Uterus (tissue), 4 donors: ENCODE data around the gene COL6A3. TPM values are rescaled to one million over a fixed set of nuclear protein-coding genes. Genes with fewer than 3 reads are reported as not detected.
"Not testable (repeated sequence)": the region's sequence is repeated elsewhere in the genome, so short reads cannot be mapped to it uniquely, and the experiment has no call there.

ENCODE experiments used
- DNase-seq, 2 donors: peaks; one replicate each; pipeline ENCODE4 v3.0.0-alpha.2; 2019 to 2020
- H3K27ac ChIP-seq, 2 donors: fragments of 200-600 bp; sonication (generic); 1 replicate in 1 of 2; 2 replicates in 1 of 2; pipeline ENCODE4 v1.5.1; 2016 to 2018
- H3K27me3 ChIP-seq, 2 donors: fragments of 200-600 bp; sonication (generic); one replicate each; pipeline ENCODE4 v1.5.1; 2018 to 2019; ENCODE audit warnings: control low read depth in 1 of 2
- H3K36me3 ChIP-seq, 2 donors: fragments of 200-600 bp; sonication (generic); one replicate each; pipeline ENCODE4 v1.5.1; 2019; ENCODE audit warnings: control low read depth in 1 of 2
- H3K4me1 ChIP-seq, 2 donors: fragments of 200-600 bp; sonication (generic); one replicate each; pipeline ENCODE4 v1.5.1; 2018 to 2019; ENCODE audit warnings: control low read depth in 1 of 2
- H3K4me3 ChIP-seq, 2 donors: fragments of 200-600 bp; sonication (generic); 1 replicate in 1 of 2; 2 replicates in 1 of 2; pipeline ENCODE4 v1.5.1; 2018 to 2019; ENCODE audit warnings: mild to moderate bottlenecking in 1 of 2
- H3K9me3 ChIP-seq, 2 donors: fragments of 200-600 bp; sonication (generic); one replicate each; pipeline ENCODE4 v1.5.1; 2019; ENCODE audit warnings: control low read depth in 1 of 2
- POLR2A ChIP-seq, 2 donors: fragments of 450-650 bp; IDR thresholded peaks; one replicate each; pipeline ENCODE4 v1.6.1; 2016; ENCODE audit warnings: antibody characterized with exemption in 2 of 2, mild to moderate bottlenecking in 1 of 2, moderate library complexity in 1 of 2
- intact Hi-C: fragments of 100-400 bp; cut with DNase I; formaldehyde crosslinking; loops from one replicate; pipeline ENCODE4 v1.15.1; 2023; ENCODE audit warnings: low total_unique reads
- total RNA-seq, 4 donors: library from RNA; depleted of rRNA in 3 of 4; stranded (reverse); fragments of >200 nt in 3 of 4; gene quantifications; one replicate each; pipeline versions ENCODE4 v1.1.0 to v1.2.4, GENCODE V29; 2014 to 2023
- TF ChIP-seq, protein P1 (sequence below), 4 experiments: fragments of 200-600 bp in 2 of 4; fragments of 450-650 bp in 2 of 4; sonication (generic) in 2 of 4; IDR thresholded peaks; one replicate each; pipeline ENCODE4 v1.5.1; 2016 to 2019; ENCODE audit warnings: antibody characterized with exemption in 4 of 4, mild to moderate bottlenecking in 2 of 4, moderate library complexity in 1 of 4
- donor health status: DM: yes; HTN: yes; CAD: no.

COL6A3 gene
- total RNA-seq, 4 donors from 2014 or later, result 164 to 1,719 (median 447) TPM

DNA sequence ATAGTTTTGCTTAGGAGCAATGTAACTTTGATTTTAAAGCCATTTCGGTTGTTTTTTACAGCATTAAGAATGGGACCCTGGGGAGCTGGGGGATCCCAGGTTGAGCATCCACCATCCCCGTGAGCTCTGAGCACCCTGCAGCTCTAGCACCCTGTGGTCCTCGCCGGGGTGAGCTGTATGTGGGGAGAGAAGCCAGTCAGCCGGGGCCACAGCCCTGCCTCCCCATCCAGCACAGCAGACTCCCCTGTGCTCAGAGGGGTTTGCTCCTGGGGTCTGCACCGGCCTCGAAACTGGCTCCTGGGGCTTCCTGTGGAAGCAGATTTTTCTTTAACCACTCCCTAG, 1.3 kb downstream of the COL6A3 start:
- H3K4me1 ChIP-seq, result peaks cover 0 to 2% of the 10 kb centered on the region in 2 donors
- peak overlapping the region; percentile 94 to 97 for H3K27ac ChIP-seq
- no peaks in the 10 kb centered on the region for H3K36me3 ChIP-seq
- peak overlapping the region; percentile 61 to 75 for H3K4me3 ChIP-seq
- no peak for TF ChIP-seq POLR2A (IDR thresholded peaks at IDR 0.05)
- TF ChIP-seq, protein P1, sequence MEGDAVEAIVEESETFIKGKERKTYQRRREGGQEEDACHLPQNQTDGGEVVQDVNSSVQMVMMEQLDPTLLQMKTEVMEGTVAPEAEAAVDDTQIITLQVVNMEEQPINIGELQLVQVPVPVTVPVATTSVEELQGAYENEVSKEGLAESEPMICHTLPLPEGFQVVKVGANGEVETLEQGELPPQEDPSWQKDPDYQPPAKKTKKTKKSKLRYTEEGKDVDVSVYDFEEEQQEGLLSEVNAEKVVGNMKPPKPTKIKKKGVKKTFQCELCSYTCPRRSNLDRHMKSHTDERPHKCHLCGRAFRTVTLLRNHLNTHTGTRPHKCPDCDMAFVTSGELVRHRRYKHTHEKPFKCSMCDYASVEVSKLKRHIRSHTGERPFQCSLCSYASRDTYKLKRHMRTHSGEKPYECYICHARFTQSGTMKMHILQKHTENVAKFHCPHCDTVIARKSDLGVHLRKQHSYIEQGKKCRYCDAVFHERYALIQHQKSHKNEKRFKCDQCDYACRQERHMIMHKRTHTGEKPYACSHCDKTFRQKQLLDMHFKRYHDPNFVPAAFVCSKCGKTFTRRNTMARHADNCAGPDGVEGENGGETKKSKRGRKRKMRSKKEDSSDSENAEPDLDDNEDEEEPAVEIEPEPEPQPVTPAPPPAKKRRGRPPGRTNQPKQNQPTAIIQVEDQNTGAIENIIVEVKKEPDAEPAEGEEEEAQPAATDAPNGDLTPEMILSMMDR (IDR thresholded peaks at IDR 0.05), result no peak
- no peaks in the 10 kb centered on the region for H3K9me3 ChIP-seq
- H3K27me3 ChIP-seq, result no peaks in the 10 kb centered on the region
- intact Hi-C loops, result no loop called here
- no peak for DNase-seq

DNA sequence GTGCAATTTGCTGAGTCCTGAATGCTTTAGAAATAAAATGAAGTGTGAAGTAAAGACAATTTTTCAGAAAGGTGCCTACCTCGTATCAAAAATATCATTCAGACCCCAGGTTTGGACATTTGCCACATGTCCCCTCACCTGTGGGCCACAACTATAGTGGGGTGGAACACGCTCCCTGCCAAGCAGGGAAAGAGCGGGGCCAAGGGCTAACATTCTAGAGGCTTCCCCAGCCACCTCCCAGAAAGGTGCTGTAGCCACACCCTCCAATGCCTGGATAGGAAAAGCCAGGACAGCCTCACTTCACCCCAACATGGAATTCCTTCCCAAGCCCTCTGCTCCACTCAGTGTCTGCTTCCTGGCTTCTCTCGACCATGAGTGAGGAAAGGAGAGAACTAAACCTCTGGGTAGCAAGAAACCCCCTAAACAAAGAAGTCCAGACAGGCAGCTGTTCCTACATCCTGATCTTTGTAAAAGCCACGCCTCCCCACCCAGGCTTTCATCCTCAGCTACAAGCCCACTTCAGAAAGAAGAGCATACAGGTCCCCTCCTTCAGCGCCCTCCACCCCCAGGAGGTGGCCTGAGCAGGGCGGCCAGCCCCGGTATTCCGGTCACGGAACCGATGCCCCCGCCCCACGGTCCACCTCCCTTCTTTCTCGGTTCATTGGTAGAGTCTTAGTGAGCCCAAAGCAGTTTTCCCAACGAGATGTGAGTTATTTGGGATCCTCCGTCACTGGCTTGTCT, 2.1 kb downstream of the COL6A3 start:
- TF ChIP-seq, protein P1 (IDR thresholded peaks at IDR 0.05), result no peak
- TF ChIP-seq POLR2A (IDR thresholded peaks at IDR 0.05), result peak; percentile 39 to 60
- H3K4me3 ChIP-seq, result peak overlapping the region; percentile 61 to 75
- peak; percentile 60 to 68 for DNase-seq
- H3K27me3 ChIP-seq, result no peaks in the 10 kb centered on the region
- no peaks in the 10 kb centered on the region for H3K36me3 ChIP-seq
- H3K9me3 ChIP-seq, result no peaks in the 10 kb centered on the region
- peaks cover 0 to 7% of the 10 kb centered on the region in 2 donors for H3K4me1 ChIP-seq
- intact Hi-C loops, result no loop called here
- peak overlapping the region; percentile 94 to 97 for H3K27ac ChIP-seq

DNA sequence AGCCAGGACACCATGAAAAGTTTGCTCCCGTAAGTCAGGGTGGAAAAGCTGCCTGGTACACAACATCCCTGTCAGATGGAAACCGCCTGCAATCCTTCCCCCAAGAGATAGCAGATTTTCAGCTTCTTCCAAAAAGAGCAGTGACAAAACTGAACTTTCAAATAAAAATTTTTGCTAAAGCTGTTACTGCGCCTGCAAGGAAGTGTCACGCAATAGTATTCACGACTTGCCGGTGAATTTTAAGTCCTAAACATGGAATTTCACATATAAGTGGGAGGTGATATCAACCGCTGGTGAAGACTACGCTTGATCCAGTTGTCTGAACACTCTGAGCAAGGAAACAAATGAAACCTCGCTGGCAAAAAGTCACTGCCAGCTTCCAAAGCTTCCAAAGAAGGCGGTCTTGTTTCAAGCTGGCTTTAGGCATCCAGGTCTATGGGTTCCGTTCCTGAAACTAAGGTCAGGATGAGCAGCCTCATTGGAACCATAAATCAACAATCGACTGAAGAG, 2.8 kb downstream of the COL6A3 start:
- no peaks in the 10 kb centered on the region for H3K9me3 ChIP-seq
- H3K36me3 ChIP-seq, result no peaks in the 10 kb centered on the region
- intact Hi-C loops, result no loop called here
- peak overlapping the region; percentile 94 to 97 for H3K27ac ChIP-seq
- no peaks in the 10 kb centered on the region for H3K27me3 ChIP-seq
- peaks cover 0 to 7% of the 10 kb centered on the region in 2 donors for H3K4me1 ChIP-seq
- DNase-seq, result peak in 1 of 2 donors; percentile 64
- no peak for TF ChIP-seq POLR2A (IDR thresholded peaks at IDR 0.05)
- TF ChIP-seq, protein P1 (IDR thresholded peaks at IDR 0.05), result no peak
- H3K4me3 ChIP-seq, result peak overlapping the region; percentile 61 to 75

DNA sequence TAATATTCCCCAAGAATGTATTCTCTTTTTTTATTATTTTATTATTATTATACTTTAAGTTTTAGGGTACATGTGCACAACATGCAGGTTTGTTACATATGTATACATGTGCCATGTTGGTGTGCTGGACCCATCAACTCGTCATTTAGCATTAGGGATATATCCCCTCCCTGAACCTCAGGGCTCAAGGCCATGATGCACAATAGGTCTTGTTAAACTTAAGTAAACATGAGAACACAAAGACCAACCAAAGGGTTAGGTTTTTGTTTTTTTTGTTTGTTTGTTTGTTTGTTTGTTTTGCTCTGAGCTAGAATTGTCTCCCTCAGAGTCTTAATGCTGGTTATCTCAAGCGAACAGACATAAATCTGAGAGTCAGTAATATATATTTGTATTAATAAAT, 4.7 kb downstream of the COL6A3 start:
- H3K27me3 ChIP-seq, H3K4me1 ChIP-seq, DNase-seq, H3K36me3 ChIP-seq, H3K9me3 ChIP-seq, intact Hi-C loops: not testable (repeated sequence)
- Histone ChIP-seq H3K27ac (peak overlapping the region; percentile 94 to 97), H3K4me3 (peak overlapping the region; percentile 61 to 75)

DNA sequence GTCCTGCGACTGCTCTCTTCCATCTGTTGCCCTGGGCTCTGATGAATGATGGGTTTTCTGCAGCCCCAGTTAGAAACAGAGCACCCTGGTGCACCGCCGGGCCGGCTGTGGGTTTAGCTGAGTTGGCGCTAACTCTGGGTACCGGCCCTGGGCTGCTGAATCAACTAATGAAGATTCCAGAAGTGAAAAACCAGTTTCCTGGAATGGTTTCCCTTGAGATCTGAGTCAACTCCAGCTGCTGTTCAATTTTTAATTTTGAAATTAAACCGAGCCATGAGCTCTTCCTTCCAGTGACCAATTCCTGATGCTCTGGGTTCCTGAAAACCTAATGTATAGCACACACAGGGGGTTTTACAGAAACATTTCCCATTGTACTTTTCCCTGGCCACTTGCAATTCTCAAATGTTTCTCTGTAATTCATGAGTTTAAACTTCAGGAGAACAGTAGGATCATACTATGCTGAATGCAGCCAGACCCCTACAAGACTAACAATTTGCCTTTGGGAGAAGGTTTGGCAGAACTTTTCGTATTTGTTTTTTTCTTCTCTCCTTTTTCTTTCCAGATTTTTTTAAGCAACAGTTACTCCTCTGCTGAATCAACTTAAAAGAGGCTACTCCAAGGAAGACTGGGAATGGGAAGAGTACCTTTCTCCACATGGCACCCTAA, 5.5 kb downstream of the COL6A3 start:
- H3K27me3 ChIP-seq, result no peaks in the 10 kb centered on the region
- peak overlapping the region; percentile 94 to 97 for H3K27ac ChIP-seq
- intact Hi-C loops, result no loop called here
- DNase-seq, result peak in 1 of 2 donors; percentile 41
- peaks cover 0 to 7% of the 10 kb centered on the region in 2 donors for H3K4me1 ChIP-seq
- H3K9me3 ChIP-seq, result no peaks in the 10 kb centered on the region
- H3K36me3 ChIP-seq, result no peaks in the 10 kb centered on the region
- no peak overlapping the region for H3K4me3 ChIP-seq
- TF ChIP-seq, protein P1 (IDR thresholded peaks at IDR 0.05), result no peak
